A549 treated with ZK216348 at 1 μM for 4 hours (cell line): ENCODE measurements around the gene GLRX. TPM values are rescaled to one million over a fixed set of nuclear protein-coding genes. Genes with fewer than 3 reads are reported as not detected.

Source experiments
- total RNA-seq: library from RNA; stranded (reverse); fragments of 200-300 nt; extraction: Qiagen RNA extraction; gene quantifications from 5 replicates; pipeline ENCODE4 v1.2.3, GENCODE V29; 2022; ENCODE audit warnings: low read depth

GLRX gene
- total RNA-seq, result 66.0 to 94.1 TPM (median 69.8 TPM) in 5 replicates

GRCh38 chr5:95822542-95823181, at the start of gene GLRX:
TSS of gene GLRX (minus strand) at chr5:95822726. CDS start at chr5:95822662, 64 bp downstream.

Other genes with a start within 250 kb of the GLRX start
- 0.11 to 0.15 TPM (median 0.12 TPM) in 3 of 5 replicates, not detected in the others for gene GPR150, start 202.6 kb downstream of the GLRX start, total RNA-seq
- 1.9 to 3.0 TPM (median 2.6 TPM) in 5 replicates for gene RFESD, start 175.9 kb downstream of the GLRX start, total RNA-seq
- gene SPATA9, start 139.7 kb downstream of the GLRX start, total RNA-seq, result not detected in 5 replicates
- 5.3 to 10.5 TPM (median 8.4 TPM) in 5 replicates for gene RHOBTB3, start 91.4 kb downstream of the GLRX start, total RNA-seq
- 18.8 to 47.0 TPM (median 22.3 TPM) in 5 replicates for gene ELL2, start 139.1 kb upstream of the GLRX start, total RNA-seq